HG02623 (cell line): ENCODE data around the gene BAIAP2L2.

ENCODE experiments used
- ATAC-seq: cut with Tn5 transposase; IDR thresholded peaks from one replicate; pipeline ENCODE4 v1.9.1; 2021; ENCODE audit warnings: moderate library complexity; ENCODE audit not compliant: unreplicated experiment

Gene BAIAP2L2

DNA sequence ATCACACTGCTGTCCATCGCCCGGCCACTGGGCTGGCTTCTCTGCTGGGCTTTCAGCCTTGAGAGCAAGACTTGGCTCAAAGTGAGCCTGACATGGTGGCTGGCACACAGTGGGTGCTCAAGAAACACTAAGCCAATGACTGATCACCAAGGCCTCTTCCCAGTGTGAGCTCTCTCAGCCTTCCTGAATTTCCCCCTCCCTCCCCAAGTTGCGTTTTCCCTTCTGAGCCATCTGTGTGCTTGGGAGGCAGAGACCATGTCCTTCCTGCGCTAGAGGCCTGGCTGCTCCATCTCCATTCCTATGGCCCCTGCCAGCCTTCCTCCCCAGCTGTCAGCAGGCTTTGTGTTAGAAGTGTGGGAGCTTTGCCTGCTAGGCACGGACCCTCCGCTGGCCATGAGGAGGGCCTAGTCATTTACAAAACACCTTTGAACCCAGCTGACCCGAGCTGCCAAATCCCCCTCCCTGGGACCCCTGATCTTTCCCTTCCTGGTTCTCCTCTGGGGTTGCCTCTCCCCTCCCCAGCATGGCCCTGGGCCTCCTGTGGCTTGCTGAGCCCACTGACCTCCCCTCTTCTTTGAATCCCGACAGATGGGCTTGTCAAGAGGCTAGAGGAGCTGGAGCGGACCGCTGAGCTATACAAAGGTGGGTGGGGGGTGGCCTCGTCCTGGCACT is 40.1 kb downstream of the BAIAP2L2 start:
- ATAC-seq = no peak

GRCh38 chr22:38069372-38070249 is 40.9 kb downstream of the BAIAP2L2 start:
- no peak for ATAC-seq

- ATAC-seq = no peak
Observed at GRCh38 chr22:38068641-38069371, 41.7 kb downstream of the BAIAP2L2 start.

DNA sequence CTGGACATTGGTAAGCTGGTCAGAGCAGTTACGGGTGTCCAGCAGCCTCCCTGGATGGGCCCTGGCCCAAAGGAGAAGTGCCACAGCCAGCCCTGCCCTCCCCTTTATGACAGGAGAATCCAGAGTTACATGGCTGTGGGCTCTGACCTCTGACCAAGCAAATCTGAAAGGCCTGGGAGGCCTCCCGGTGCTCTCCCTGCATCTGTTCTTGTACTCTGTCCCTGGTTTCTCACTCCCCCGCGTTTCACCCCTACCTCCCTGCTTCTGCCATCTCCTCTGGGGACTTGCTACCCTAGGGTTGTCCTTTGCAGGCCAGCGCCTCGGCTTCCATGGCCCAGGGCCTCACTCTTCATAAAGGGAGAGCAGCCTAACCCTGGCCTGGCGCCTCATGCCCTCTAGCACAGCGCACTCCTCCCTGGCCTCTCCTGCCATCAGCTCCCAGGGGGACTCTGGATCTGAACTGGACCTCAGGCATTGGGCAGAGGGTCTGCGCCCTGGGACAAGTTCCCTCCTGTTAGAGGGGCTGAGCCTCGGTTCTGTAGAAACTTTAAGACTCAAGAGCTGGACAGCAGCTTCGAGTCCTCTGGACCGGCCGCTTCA is 42.6 kb downstream of the BAIAP2L2 start:
- no peak for ATAC-seq

- no peak for ATAC-seq
Observed at GRCh38 chr22:38067028-38067415, 43.5 kb downstream of the BAIAP2L2 start.

GRCh38 chr22:38066381-38067027 is 44.0 kb downstream of the BAIAP2L2 start:
- no peak for ATAC-seq

GRCh38 chr22:38065539-38065938 is 44.9 kb downstream of the BAIAP2L2 start:
- no peak for ATAC-seq

- ATAC-seq = no peak
Observed at GRCh38 chr22:38062791-38063190, 47.7 kb downstream of the BAIAP2L2 start.

DNA sequence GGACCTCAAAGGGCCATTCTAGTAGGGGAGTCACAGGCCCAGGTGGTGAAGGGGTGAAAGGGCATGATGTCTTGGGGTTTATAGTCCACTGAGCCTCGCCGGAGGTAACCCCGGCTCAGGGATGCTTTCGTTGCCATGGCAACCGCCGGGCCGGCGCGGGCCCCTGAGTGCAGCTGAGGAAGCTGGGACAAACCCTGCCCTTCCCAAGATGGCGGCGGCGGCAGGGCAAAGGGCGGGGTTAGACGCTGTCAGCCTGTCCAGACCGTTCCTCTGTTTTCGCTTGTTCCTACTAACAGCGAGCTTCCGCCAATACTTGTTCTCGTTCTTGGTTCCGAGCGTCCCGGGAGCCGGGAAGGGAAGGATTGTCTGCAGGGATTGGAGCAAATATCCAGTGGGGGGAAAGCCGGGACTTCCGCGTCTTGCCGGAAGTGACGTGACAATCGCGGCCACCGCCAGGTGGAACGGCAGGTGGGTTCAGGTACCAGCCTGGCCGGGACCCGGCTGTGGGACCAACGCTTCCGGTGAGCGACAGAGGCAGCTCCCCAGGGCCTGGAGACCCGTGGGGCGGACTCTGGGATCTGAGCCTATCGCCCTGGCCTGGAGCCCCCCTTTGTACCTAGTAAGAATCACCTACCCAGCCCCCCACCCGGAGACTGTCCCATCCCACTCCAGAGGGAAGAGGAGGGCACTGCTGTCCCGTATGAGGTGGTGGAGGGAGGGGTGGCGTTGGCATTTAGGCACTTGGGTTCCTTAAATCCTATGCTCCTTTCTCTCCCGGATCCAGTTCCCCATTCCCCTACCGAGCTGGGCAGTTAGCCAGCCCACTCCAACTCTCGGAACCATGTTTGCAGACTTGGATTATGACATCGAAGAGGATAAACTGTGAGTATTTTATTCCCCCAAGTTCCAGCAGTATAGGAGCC is 53.3 kb downstream of the BAIAP2L2 start, which contains the start of gene PICK1:
PICK1 (plus strand) TSS at position 436 of the 923 bp plus-strand sequence; CDS start at position 842, 406 bp downstream.
- ATAC-seq = no peak

DNA sequence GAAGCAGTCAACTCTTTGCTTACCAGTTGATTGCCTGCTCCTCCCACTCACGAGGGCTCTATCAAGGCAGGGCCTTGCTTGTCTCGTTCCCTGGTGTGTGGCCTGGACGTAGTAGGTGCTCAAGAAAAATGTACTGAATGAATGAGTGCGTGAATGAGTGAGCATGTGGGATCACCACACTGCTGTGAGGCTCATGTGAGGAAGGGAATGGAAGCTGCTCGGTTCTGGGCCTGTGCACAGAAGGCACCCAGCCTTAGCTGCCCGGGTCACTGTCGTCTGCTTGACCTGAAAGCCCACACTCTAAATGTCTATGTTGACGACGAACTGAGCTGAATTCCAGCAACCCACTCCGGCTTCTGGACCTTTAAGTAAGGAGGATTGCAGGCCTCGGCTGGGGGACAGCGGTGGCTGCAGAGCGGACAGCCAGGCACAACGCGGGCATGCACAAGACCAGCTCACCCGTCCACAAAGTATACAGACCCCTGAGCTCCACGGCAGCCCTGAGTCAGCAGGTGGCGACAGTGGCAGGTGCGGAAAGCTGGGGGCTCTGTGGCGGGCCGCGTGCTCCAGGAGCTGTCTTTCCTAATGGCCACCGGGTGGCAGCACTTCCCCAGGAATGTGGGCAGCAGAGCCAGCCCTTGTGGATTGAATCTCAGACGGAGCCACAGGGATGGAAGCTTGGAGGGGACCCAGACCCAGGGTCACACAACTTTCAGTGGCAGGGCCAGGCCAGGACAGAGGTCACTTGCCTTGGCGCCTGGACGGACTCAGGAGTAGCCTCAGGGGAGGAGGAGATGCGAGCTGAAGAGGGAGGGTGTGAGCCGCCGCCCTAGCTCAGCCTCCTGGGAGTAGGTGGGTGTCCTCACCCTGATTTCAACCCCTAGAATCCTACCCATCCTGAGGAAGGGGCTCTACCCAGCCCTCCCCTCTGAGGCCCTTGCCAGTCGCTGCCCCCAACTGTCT is 58.3 kb downstream of the BAIAP2L2 start:
- peak; percentile 41 for ATAC-seq

DNA sequence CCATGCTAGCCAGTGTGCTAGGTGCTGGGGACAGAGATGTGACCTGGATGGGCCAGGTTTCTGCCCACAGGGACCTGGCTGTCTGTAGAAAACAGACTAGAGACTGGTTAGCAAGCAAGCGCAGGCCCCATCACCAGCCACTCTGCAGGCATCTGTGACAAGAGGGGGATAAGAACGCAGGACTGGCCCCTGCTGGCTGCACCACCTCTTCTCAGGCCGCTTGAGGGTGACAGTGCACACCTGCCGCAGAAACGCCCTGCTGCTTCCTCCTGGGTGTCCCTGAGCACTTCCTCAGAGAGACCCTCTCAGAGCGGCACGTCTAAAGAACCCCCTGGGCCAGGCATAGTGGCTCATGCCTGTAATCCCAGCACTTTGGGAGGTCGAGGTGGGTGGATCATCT is 59.2 kb downstream of the BAIAP2L2 start:
- ATAC-seq = no peak

- no peak for ATAC-seq
Observed at GRCh38 chr22:38050720-38051119, 59.8 kb downstream of the BAIAP2L2 start.

DNA sequence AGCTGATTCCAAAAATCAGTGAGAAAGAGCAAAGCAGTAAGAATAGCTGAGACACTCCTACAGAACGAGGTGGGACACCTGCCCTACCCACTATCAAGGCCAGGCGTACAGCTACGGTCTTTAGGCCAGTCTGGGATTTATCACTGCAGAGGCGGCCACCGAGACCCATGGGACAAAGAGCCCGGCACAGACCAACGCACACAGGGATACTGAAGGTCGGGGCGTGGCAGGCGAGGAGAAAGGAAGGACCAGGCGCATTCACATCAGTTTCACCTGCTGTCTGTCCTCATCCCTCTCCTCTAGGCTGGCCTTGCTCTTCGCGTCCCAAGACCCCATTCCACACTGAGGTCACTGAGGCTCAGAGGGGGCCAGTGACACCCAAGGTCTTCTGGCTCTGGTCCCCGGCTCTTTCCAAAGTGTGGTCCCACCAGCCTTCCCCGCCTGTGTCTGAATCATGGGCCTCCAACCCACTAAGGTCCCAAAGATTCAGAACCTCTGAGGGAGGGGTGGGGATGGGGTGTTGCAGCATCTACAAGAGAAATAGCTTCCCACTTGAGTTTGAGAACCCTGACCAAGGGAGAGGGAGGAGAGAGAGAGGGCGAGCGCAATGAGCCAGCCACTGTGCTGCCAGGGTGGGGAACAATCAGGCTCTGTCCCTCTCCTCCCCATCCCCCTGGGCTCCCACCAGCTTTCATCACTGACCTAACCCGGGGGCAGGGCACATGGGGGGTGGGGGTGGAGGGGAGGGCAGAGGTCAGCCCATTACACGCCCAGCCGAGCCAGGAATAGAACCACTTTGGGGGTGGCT is 60.5 kb downstream of the BAIAP2L2 start:
- ATAC-seq = no peak

DNA sequence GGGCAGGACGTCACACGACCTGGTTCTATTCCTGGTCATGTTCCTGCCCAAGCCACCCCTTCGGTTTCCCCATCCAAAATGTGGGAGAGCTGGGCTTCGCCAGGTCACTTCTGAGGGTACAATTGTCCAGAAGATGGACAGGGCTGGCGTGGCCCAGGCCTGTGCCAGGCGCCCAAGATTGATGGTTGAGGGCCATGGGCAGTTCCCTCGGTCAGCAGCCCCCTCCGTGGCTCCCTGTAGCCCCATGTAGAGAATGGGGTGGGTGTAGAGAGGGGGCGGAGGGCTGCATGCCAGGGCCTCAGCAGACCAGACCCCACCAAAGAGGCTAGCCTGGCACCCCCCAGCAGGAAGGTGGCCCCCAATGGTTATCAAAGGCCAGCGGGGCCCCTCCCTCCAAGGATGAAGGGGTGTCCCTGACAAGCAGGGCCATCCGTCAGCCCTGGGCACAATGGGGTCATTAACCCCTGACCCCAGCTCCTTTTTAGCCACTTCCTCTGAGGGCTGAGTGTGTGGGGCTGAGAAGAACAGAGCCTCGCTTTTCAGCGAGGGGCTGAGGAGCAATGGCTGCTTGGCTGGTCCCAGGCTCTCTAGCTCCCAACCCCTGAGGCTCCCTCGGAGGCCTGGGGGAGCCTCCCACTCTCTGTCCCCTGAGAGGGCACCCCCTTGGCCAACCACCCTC is 64.3 kb downstream of the BAIAP2L2 start:
- ATAC-seq = no peak

- ATAC-seq = no peak
Observed at GRCh38 chr22:38043151-38044039, 67.1 kb downstream of the BAIAP2L2 start.

- ATAC-seq = no peak
Observed at GRCh38 chr22:38042488-38042790, 68.0 kb downstream of the BAIAP2L2 start.
